ENCODE measurements around the gene GSC. TPM values are rescaled to one million over a fixed set of nuclear protein-coding genes. Genes with fewer than 3 reads are reported as not detected.

GSC gene
- total and polyA plus RNA-seq, 2 donors (not counting 3 experiments of a cell fraction or from before 2014, with no cell fraction given): not detected

DNA sequence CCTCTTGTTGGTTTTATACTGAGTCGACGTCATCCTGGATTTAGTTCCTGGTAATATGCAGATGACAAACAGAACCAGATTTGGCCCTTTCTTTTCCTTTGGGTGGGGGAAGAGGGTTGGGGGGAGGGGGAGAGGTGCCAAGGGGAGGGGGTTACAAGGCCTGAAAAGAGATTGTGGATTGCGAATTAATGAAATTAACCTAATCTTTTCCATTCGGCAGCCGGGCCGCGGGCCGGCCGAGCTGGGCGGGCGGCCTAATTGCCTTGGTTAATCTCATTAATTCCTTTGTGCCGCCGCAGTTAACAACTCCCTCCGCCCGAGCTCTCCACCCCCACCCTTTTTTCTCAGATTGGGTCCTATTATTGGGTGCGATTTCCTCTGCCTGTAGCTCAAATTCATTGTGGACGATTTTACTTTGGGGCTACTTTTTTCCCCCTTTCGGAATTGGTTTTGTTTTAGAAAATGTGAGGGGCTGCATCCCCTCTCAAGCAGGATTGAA, 387 bp upstream of the GSC start:
- TF ChIP-seq MYC (IDR thresholded peaks at IDR 0.05; ENCODE audit: low read depth, low read length) (no peak), JUN (IDR thresholded peaks at IDR 0.05; ENCODE audit: borderline replicate concordance, insufficient read depth, insufficient read length, low read depth) (no peak), POLR2A (IDR thresholded peaks at IDR 0.05; ENCODE audit: low read depth, low read length) (no peak)
- TF ChIP-seq, protein P1, sequence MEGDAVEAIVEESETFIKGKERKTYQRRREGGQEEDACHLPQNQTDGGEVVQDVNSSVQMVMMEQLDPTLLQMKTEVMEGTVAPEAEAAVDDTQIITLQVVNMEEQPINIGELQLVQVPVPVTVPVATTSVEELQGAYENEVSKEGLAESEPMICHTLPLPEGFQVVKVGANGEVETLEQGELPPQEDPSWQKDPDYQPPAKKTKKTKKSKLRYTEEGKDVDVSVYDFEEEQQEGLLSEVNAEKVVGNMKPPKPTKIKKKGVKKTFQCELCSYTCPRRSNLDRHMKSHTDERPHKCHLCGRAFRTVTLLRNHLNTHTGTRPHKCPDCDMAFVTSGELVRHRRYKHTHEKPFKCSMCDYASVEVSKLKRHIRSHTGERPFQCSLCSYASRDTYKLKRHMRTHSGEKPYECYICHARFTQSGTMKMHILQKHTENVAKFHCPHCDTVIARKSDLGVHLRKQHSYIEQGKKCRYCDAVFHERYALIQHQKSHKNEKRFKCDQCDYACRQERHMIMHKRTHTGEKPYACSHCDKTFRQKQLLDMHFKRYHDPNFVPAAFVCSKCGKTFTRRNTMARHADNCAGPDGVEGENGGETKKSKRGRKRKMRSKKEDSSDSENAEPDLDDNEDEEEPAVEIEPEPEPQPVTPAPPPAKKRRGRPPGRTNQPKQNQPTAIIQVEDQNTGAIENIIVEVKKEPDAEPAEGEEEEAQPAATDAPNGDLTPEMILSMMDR (IDR thresholded peaks at IDR 0.05; ENCODE audit: extremely low read depth in 1 of 2, insufficient read depth in 1 of 2, low read depth in 1 of 2, low read length in 2 of 2): no peak
- no peak overlapping the region for H3K4me2 ChIP-seq (ENCODE audit: insufficient read depth, low read length)

More for the DNA sequence above, 387 bp upstream of the GSC start:
- H3K4me3 ChIP-seq (replicated peaks in 1 of 3; ENCODE audit: insufficient read depth in 1 of 3, low read depth in 1 of 3, low read length in 3 of 3): peak overlapping the region in 2 of 3 experiments; percentile 12 to 38
- H3K9me3 ChIP-seq (replicated peaks; ENCODE audit: control insufficient read depth, insufficient read depth, low read length): no peaks in the 10 kb centered on the region
- intact Hi-C loops (cut with micrococcal nuclease): loop anchor here (10.0 kb wide), 1 partner anchor 655 kb away; no protein-coding TSS in a partner anchor
- peaks cover 78 to 95% of the 10 kb centered on the region in 2 experiments for H3K27me3 ChIP-seq (ENCODE audit: control insufficient read depth in 2 of 2, insufficient read depth in 2 of 2, low read length in 2 of 2)
- dilution Hi-C loops (cut with MboI; ENCODE audit: extremely low pct_ligation_motif_present, low sequenced_read_pairs): no loop called here
- H3K36me3 ChIP-seq (ENCODE audit: control insufficient read depth in 2 of 2, extremely low read depth in 1 of 2, insufficient read depth in 2 of 2, low read length in 2 of 2): no peaks in the 10 kb centered on the region
- no peaks in the 10 kb centered on the region for H4K20me1 ChIP-seq (replicated peaks; ENCODE audit: control insufficient read depth, extremely low read depth, insufficient read depth, low read length)
- no TSS peak for BruUV-seq (replicated peaks)
- no peak overlapping the region for H3K9ac ChIP-seq (replicated peaks; ENCODE audit: extremely low read depth, insufficient read depth, low read length)
- no peaks in the 10 kb centered on the region for H3K9me1 ChIP-seq (replicated peaks; ENCODE audit: control insufficient read depth, extremely low read depth, insufficient read depth, low read length)
- no peak for FAIRE-seq
- peaks cover under 1% of the 10 kb centered on the region for H3K4me1 ChIP-seq (ENCODE audit: control insufficient read depth, extremely low read depth, insufficient read depth, low read length)
- CTCF ChIA-PET: interaction anchor here (0.7 to 1.0 kb wide), 2 partner anchors 10 to 80 kb away, joined by 3 to 4 read pairs; no protein-coding TSS in a partner anchor
- POLR2A ChIA-PET: interaction anchor here (0.6 kb wide), 1 partner anchor 663 kb away, joined by 3 read pairs; no protein-coding TSS in a partner anchor
- H2AFZ ChIP-seq (ENCODE audit: low read depth, low read length): no peak overlapping the region
- H3K27ac ChIP-seq (ENCODE audit: insufficient read depth, low read depth, low read length): no peak overlapping the region
- no peaks in the 10 kb centered on the region for H3K79me2 ChIP-seq (ENCODE audit: control insufficient read depth, insufficient read depth, low read length)
- DNase-seq (ENCODE audit: low read depth, low spot score): no peak

Measured in endothelial cell of umbilical vein (primary cell).